BE2C (cell line): ENCODE measurements around the gene KCTD1.

Source experiments
- DNase-seq: peaks from one replicate; pipeline ENCODE4 v3.0.0-alpha.2; 2020
- H3K27me3 ChIP-seq: fragments of 250-450 bp; sonication (Bioruptor Pico); 2 replicates; pipeline ENCODE4 v1.5.1; 2020; ENCODE audit warnings: mild to moderate bottlenecking
- H3K36me3 ChIP-seq: fragments of 250-450 bp; sonication (Bioruptor Pico); 2 replicates; pipeline ENCODE4 v1.5.1; 2020; ENCODE audit warnings: mild to moderate bottlenecking
- H3K4me1 ChIP-seq: fragments of 250-450 bp; sonication (Bioruptor Pico); 2 replicates; pipeline ENCODE4 v1.5.1; 2020
- H3K4me3 ChIP-seq: 2 replicates; pipeline ENCODE4 v1.5.1; 2011; ENCODE audit warnings: low read depth, low read length
- H3K9me3 ChIP-seq: fragments of 250-450 bp; sonication (Bioruptor Pico); 2 replicates; pipeline ENCODE4 v1.5.1; 2020
- TF ChIP-seq, protein P1 (sequence below): IDR thresholded peaks from 2 replicates; pipeline ENCODE4 v1.5.1; 2012; ENCODE audit warnings: mild to moderate bottlenecking, low read depth, low read length

KCTD1 gene

GRCh38 chr18:26477828-26478466 is 70.4 kb downstream of the KCTD1 start:
- no peak for DNase-seq
- no peaks in the 10 kb centered on the region for H3K9me3 ChIP-seq
- no peak overlapping the region for H3K4me3 ChIP-seq
- H3K27me3 ChIP-seq = no peaks in the 10 kb centered on the region
- no peaks in the 10 kb centered on the region for H3K4me1 ChIP-seq
- TF ChIP-seq, protein P1, sequence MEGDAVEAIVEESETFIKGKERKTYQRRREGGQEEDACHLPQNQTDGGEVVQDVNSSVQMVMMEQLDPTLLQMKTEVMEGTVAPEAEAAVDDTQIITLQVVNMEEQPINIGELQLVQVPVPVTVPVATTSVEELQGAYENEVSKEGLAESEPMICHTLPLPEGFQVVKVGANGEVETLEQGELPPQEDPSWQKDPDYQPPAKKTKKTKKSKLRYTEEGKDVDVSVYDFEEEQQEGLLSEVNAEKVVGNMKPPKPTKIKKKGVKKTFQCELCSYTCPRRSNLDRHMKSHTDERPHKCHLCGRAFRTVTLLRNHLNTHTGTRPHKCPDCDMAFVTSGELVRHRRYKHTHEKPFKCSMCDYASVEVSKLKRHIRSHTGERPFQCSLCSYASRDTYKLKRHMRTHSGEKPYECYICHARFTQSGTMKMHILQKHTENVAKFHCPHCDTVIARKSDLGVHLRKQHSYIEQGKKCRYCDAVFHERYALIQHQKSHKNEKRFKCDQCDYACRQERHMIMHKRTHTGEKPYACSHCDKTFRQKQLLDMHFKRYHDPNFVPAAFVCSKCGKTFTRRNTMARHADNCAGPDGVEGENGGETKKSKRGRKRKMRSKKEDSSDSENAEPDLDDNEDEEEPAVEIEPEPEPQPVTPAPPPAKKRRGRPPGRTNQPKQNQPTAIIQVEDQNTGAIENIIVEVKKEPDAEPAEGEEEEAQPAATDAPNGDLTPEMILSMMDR = no peak
- H3K36me3 ChIP-seq = no peaks in the 10 kb centered on the region

GRCh38 chr18:26476697-26477096 is 71.7 kb downstream of the KCTD1 start:
- Histone ChIP-seq H3K9me3 (no peaks in the 10 kb centered on the region), H3K4me1 (no peaks in the 10 kb centered on the region), H3K4me3 (no peak overlapping the region), H3K27me3 (no peaks in the 10 kb centered on the region), H3K36me3 (no peaks in the 10 kb centered on the region)
- TF ChIP-seq, protein P1 = no peak
- DNase-seq = no peak

- Histone ChIP-seq H3K4me1 (no peaks in the 10 kb centered on the region), H3K27me3 (no peaks in the 10 kb centered on the region), H3K36me3 (no peaks in the 10 kb centered on the region), H3K4me3 (no peak overlapping the region), H3K9me3 (no peaks in the 10 kb centered on the region)
- TF ChIP-seq, protein P1 = no peak
- DNase-seq = no peak
Observed at GRCh38 chr18:26474542-26474941, 73.8 kb downstream of the KCTD1 start.

DNA sequence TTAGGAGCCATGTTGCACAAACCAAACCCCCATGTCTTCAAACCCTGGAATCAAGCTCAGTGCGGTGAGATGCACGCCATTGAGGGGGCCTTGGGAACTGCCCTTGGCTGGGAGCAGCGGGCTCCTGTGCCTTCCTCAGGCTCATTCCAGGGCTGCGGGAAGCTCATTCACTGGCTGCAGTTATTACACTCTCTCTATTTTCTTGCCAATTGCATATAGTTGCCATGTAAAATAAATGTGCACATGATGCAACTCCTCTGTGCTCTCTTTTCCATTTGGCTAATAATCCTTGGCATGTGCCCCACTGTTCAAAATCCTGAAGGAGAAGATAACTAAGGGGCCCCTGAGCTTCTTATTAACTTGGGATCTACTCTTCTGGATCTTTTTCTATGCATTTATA is 74.7 kb downstream of the KCTD1 start:
- TF ChIP-seq, protein P1 = no peak
- Histone ChIP-seq H3K4me1 (no peaks in the 10 kb centered on the region), H3K9me3 (no peaks in the 10 kb centered on the region), H3K4me3 (no peak overlapping the region), H3K36me3 (no peaks in the 10 kb centered on the region), H3K27me3 (no peaks in the 10 kb centered on the region)
- DNase-seq = no peak

DNA sequence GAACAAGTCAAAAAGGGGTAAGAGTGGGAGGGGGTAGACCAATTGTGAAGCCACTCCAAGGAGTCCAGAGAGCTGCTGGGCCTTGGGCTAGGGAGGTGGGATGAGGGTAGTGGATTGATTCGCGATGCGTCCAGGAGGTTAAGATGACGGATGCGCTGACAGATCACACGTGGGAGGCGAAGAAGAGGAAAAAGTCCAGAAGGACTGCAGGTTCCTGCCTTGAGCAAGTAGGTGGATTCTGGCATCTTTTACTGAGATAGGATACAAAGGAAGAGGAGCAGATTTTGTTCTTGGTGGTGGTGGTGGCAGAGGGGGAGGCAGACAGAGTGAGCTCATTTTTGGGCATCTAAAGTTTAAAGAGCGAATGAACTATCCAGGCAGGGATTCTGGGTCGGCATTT is 76.5 kb downstream of the KCTD1 start:
- no peaks in the 10 kb centered on the region for H3K27me3 ChIP-seq
- no peak overlapping the region for H3K4me3 ChIP-seq
- no peak for DNase-seq
- H3K36me3 ChIP-seq = no peaks in the 10 kb centered on the region
- H3K4me1 ChIP-seq = no peaks in the 10 kb centered on the region
- H3K9me3 ChIP-seq = no peaks in the 10 kb centered on the region
- TF ChIP-seq, protein P1 = no peak

GRCh38 chr18:26471027-26471426 is 77.3 kb downstream of the KCTD1 start:
- TF ChIP-seq, protein P1 = no peak
- Histone ChIP-seq H3K9me3 (no peaks in the 10 kb centered on the region), H3K4me1 (no peaks in the 10 kb centered on the region), H3K36me3 (no peaks in the 10 kb centered on the region), H3K27me3 (no peaks in the 10 kb centered on the region), H3K4me3 (no peak overlapping the region)
- no peak for DNase-seq
